Astrocyte (in vitro differentiated cells and primary cell): ENCODE results near the gene RAD51B. TPM values are rescaled to one million over a fixed set of nuclear protein-coding genes. Genes with fewer than 3 reads are reported as not detected.
"Not testable (repeated sequence)": the region's sequence is repeated elsewhere in the genome, so short reads cannot be mapped to it uniquely, and the experiment has no call there.

Source experiments
- DNase-seq: peaks from one replicate; pipeline ENCODE4 v3.0.0-alpha.2; 2010; ENCODE audit warnings: low read depth
- FAIRE-seq: peaks from 2 replicates; lab custom pipeline; 2011; peaks lifted over from hg19 to GRCh38; lab: Jason Lieb, UNC
- H2AFZ ChIP-seq: 2 replicates; pipeline ENCODE4 v1.6.0; 2012; ENCODE audit warnings: low read depth, low read length, inconsistent platforms
- H3K27ac ChIP-seq: 2 replicates; pipeline ENCODE4 v1.5.1; 2011; ENCODE audit warnings: low read depth, low read length, inconsistent platforms
- H3K27me3 ChIP-seq: 2 replicates; pipeline ENCODE4 v1.6.0; 2011; ENCODE audit warnings: low read length, inconsistent platforms; ENCODE audit not compliant: insufficient read depth
- H3K36me3 ChIP-seq: 2 replicates; pipeline ENCODE4 v1.5.1; 2011; ENCODE audit warnings: low read length, inconsistent platforms; ENCODE audit not compliant: insufficient read depth
- H3K4me1 ChIP-seq: 2 replicates; pipeline ENCODE4 v1.5.1; 2011; ENCODE audit warnings: low read length, inconsistent platforms; ENCODE audit not compliant: insufficient read depth
- H3K4me2 ChIP-seq: 2 replicates; pipeline ENCODE4 v1.6.0; 2012; ENCODE audit warnings: low read length, inconsistent platforms
- H3K4me3 ChIP-seq: 2 replicates; pipeline ENCODE4 v1.5.1; 2011; ENCODE audit warnings: low read depth, mild to moderate bottlenecking, low read length, inconsistent platforms; ENCODE audit not compliant: insufficient read depth
- H3K79me2 ChIP-seq: 2 replicates; pipeline ENCODE4 v1.6.0; 2012; ENCODE audit warnings: mild to moderate bottlenecking, low read length, inconsistent platforms; ENCODE audit not compliant: insufficient read depth
- H3K9ac ChIP-seq: 2 replicates; pipeline ENCODE4 v1.6.0; 2012; ENCODE audit warnings: mild to moderate bottlenecking, low read length, inconsistent platforms
- H3K9me3 ChIP-seq: 2 replicates; pipeline ENCODE4 v1.5.1; 2012; ENCODE audit warnings: low read depth, mild to moderate bottlenecking, low read length, inconsistent platforms; ENCODE audit not compliant: insufficient read depth
- H4K20me1 ChIP-seq: 2 replicates; pipeline ENCODE4 v1.6.0; 2012; ENCODE audit warnings: low read length, inconsistent platforms; ENCODE audit not compliant: insufficient read depth
- H3K27ac Mint-ChIP-seq: one replicate; pipeline ENCODE4 v1.8.0; 2021; ENCODE audit warnings: mild to moderate bottlenecking, mixed read lengths; ENCODE audit not compliant: unreplicated experiment
- H3K27me3 Mint-ChIP-seq: one replicate; pipeline ENCODE4 v1.8.0; 2021; ENCODE audit warnings: low read depth, mixed read lengths; ENCODE audit not compliant: unreplicated experiment
- H3K36me3 Mint-ChIP-seq: one replicate; pipeline ENCODE4 v1.8.0; 2021; ENCODE audit warnings: low read depth, mixed read lengths; ENCODE audit not compliant: unreplicated experiment
- H3K4me1 Mint-ChIP-seq: one replicate; pipeline ENCODE4 v1.8.0; 2021; ENCODE audit warnings: low read depth, mixed read lengths; ENCODE audit not compliant: unreplicated experiment
- H3K4me3 Mint-ChIP-seq: one replicate; pipeline ENCODE4 v1.8.0; 2021; ENCODE audit warnings: mild to moderate bottlenecking, moderate library complexity, mixed read lengths; ENCODE audit not compliant: unreplicated experiment
- H3K9me3 Mint-ChIP-seq: one replicate; pipeline ENCODE4 v1.8.0; 2021; ENCODE audit warnings: mild to moderate bottlenecking, mixed read lengths; ENCODE audit not compliant: unreplicated experiment
- EZH2 ChIP-seq: IDR thresholded peaks from 2 replicates; pipeline ENCODE4 v1.6.1; 2012; ENCODE audit warnings: mild to moderate bottlenecking, low read length, inconsistent platforms; ENCODE audit not compliant: insufficient read depth
- total RNA-seq: library from RNA; stranded (reverse); gene quantifications from 2 replicates; pipeline ENCODE4 v1.2.1, GENCODE V29; 2021
- TF ChIP-seq, protein P1 (sequence below): IDR thresholded peaks from 2 replicates; pipeline ENCODE4 v1.5.1; 2011; ENCODE audit warnings: low read depth, mild to moderate bottlenecking, inconsistent platforms, low read length, moderate library complexity; ENCODE audit not compliant: insufficient read depth

Gene RAD51B
- total RNA-seq, 1 donor from 2014 or later = 10.8 TPM

DNA sequence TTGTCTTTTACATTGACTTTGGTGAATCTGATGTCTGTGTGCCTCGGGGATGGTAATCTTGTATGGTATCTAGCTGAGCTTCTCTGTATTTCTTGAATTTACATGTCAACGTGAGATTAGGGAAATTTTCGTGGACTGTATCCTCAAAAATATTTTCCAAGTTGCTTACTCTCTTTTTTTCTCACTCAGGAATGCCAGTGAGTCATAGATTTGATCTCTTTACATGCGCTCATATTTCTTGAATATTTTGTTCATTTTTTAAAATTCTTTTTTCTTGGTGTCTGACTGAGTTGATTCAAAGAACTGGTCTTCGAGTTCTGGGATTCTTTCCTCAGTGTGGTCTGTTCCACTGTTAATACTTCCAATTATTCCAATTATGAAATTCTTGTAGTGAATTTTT, 207.7 kb downstream of the RAD51B start:
- H3K4me3 Mint-ChIP-seq = no peak overlapping the region
- Histone ChIP-seq H3K4me1 (no peaks in the 10 kb centered on the region), H3K9me3 (no peaks in the 10 kb centered on the region), H2AFZ (no peak overlapping the region), H3K27me3 (no peaks in the 10 kb centered on the region), H4K20me1 (no peaks in the 10 kb centered on the region), H3K9ac (no peak overlapping the region), H3K27ac (no peak overlapping the region), H3K4me3 (no peak overlapping the region), H3K79me2 (no peaks in the 10 kb centered on the region), H3K36me3 (no peaks in the 10 kb centered on the region), H3K4me2 (peak overlapping the region; percentile 32)
- FAIRE-seq (peak; percentile 9), DNase-seq (peak; percentile 48)
- H3K36me3 Mint-ChIP-seq = peaks cover 1% of the 10 kb centered on the region
- TF ChIP-seq, protein P1, sequence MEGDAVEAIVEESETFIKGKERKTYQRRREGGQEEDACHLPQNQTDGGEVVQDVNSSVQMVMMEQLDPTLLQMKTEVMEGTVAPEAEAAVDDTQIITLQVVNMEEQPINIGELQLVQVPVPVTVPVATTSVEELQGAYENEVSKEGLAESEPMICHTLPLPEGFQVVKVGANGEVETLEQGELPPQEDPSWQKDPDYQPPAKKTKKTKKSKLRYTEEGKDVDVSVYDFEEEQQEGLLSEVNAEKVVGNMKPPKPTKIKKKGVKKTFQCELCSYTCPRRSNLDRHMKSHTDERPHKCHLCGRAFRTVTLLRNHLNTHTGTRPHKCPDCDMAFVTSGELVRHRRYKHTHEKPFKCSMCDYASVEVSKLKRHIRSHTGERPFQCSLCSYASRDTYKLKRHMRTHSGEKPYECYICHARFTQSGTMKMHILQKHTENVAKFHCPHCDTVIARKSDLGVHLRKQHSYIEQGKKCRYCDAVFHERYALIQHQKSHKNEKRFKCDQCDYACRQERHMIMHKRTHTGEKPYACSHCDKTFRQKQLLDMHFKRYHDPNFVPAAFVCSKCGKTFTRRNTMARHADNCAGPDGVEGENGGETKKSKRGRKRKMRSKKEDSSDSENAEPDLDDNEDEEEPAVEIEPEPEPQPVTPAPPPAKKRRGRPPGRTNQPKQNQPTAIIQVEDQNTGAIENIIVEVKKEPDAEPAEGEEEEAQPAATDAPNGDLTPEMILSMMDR = no peak
- TF ChIP-seq EZH2 = no peak
- H3K27ac Mint-ChIP-seq = peak overlapping the region; percentile 23
- no peaks in the 10 kb centered on the region for H3K27me3 Mint-ChIP-seq
- peaks cover 7% of the 10 kb centered on the region for H3K9me3 Mint-ChIP-seq
- H3K4me1 Mint-ChIP-seq = peaks cover 10% of the 10 kb centered on the region

DNA sequence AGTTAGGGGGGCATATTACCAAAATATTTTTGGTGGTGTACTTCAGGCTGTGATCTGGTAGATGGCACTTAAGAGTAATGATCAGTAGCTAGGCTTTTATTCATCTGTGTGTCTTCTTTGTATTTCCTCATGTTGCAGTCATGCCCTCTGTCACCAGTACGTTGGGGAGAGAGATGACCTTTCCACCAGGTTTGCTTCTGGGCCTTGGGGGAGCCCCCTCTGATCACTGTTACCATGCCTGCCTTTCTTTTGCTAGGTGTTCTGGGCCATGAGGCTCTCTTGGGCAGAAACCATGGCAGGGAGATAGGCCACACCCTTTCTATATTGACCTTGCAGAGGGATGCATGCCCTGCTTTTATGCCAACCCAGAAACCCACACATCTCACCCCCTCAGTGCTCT, 208.5 kb downstream of the RAD51B start:
- Histone ChIP-seq H3K9me3 (no peaks in the 10 kb centered on the region), H3K4me2 (no peak overlapping the region), H3K27me3 (no peaks in the 10 kb centered on the region), H3K9ac (no peak overlapping the region), H4K20me1 (no peaks in the 10 kb centered on the region), H2AFZ (no peak overlapping the region), H3K36me3 (no peaks in the 10 kb centered on the region), H3K79me2 (no peaks in the 10 kb centered on the region), H3K27ac (no peak overlapping the region), H3K4me3 (no peak overlapping the region), H3K4me1 (no peaks in the 10 kb centered on the region)
- no peak for TF ChIP-seq EZH2
- TF ChIP-seq, protein P1 = no peak
- Mint-ChIP-seq H3K4me3 (no peak overlapping the region), H3K9me3 (peaks cover 7% of the 10 kb centered on the region), H3K27me3 (no peaks in the 10 kb centered on the region), H3K36me3 (peaks cover 1% of the 10 kb centered on the region), H3K4me1 (peaks cover 10% of the 10 kb centered on the region), H3K27ac (no peak overlapping the region)
- no peak for DNase-seq
- no peak for FAIRE-seq

DNA sequence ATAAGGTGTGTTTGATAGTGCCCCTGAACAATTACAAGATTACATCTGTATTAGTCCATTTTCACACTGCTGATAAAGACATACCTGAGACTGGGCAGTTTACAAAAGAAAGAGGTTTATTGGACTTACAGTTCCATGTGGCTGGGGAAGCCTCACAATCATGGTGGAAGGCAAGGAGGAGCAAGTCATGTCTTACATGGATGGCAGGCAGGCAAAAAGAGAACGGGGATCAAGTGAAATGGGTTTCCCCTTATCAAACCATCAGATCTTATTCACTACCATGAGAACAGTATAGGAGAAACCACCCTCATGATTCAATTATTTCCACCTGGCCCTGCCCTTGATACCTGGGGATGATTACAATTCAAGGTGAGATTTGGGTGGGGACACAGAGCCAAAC, 211.4 kb downstream of the RAD51B start:
- not testable (repeated sequence) for H2AFZ ChIP-seq

More for the DNA sequence above, 211.4 kb downstream of the RAD51B start:
- H3K36me3 ChIP-seq, FAIRE-seq, H4K20me1 ChIP-seq, H3K36me3 Mint-ChIP-seq, H3K4me2 ChIP-seq, H3K9me3 Mint-ChIP-seq, H3K79me2 ChIP-seq, H3K27ac Mint-ChIP-seq, DNase-seq, H3K27me3 ChIP-seq, H3K9me3 ChIP-seq, H3K9ac ChIP-seq, H3K27ac ChIP-seq, H3K27me3 Mint-ChIP-seq, H3K4me3 Mint-ChIP-seq, H3K4me1 ChIP-seq, H3K4me3 ChIP-seq: not testable (repeated sequence)
- H3K4me1 Mint-ChIP-seq = peaks cover 16% of the 10 kb centered on the region
